HAP-1 (cell line): Measurements from ENCODE around the gene FREM3.
A peak's percentile ranks its signal among the peaks of the same experiment; 100 is the strongest.
"Not testable (repeated sequence)": the region's sequence is repeated elsewhere in the genome, so short reads cannot be mapped to it uniquely, and the experiment has no call there.

Experiments
- DNase-seq, 2 experiments: peaks; one replicate each; pipeline ENCODE4 v3.0.0-alpha.2; 2016 to 2020; ENCODE audit warnings: low spot score in 2 of 2
- H3K27me3 ChIP-seq: fragments of 250-450 bp; sonication (Bioruptor Pico); 2 replicates; pipeline ENCODE4 v1.5.1; 2020; ENCODE audit warnings: low read depth, mild to moderate bottlenecking, moderate library complexity
- H3K36me3 ChIP-seq: fragments of 250-450 bp; sonication (Bioruptor Pico); replicated peaks from 2 replicates; pipeline ENCODE4 v1.5.1; 2020; ENCODE audit warnings: mild to moderate bottlenecking
- H3K4me1 ChIP-seq: fragments of 250-450 bp; sonication (Bioruptor Pico); 2 replicates; pipeline ENCODE4 v1.5.1; 2020; ENCODE audit warnings: mild to moderate bottlenecking
- H3K4me3 ChIP-seq: fragments of 250-450 bp; sonication (Bioruptor Pico); 2 replicates; pipeline ENCODE4 v1.5.1; 2020; ENCODE audit warnings: mild to moderate bottlenecking, moderate library complexity
- H3K9me3 ChIP-seq: fragments of 250-450 bp; sonication (Bioruptor Pico); 2 replicates; pipeline ENCODE4 v1.5.1; 2020; ENCODE audit warnings: mild to moderate bottlenecking, moderate library complexity
- in situ Hi-C: fragments of 300-500 bp; cut with MboI; formaldehyde crosslinking; loops from 3 replicates; pipeline ENCODE4 v1.14.3; 2020; ENCODE audit warnings: low sequenced_read_pairs, inconsistent platforms, mixed read lengths

The FREM3 gene

DNA sequence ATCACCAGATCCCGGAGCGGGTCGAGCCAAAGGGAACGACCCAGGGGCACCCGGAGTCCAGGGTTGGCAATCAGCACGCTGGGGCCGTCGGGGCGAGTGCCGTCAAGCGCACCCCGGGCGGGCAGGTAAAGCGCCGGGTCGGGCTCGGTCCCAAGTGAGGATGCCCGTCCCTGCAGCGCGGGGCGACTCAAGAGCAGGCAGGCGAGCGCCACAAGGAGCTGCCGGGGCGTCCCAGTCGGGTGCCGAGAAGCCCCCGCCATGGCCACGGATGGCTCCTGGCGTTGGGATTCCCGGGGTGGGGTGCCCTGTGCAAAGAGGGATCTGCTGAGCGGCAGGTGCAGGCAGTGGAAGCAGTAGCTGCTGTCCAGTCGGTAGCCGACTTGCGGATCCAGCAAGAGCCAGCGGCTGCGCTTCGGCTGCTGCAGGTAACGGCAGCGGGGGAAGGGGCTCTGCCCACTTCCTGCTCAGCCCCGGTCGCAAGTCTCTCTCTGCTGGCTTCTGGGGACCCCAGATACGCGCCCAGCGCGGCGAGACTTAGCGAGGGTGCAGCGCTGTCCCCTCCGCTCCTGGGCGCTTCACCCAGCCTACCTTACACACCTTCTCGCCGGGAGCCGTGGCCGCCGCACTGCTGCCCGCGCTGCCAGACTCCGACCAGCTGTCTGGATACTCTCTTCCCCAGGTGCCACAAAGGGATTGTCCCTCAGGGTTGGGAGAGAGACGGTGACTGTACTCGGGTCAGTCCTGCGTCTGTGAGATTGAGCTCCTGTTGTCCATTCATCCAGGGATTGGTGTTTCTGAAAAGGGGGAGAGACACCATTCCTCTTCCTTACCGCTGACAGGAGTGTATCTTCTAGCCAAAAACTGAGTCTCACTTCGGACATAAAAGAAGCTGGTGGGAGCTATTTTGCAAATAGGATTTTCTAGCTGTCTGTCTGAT is at the start of gene FREM3:
Gene FREM3 (minus strand): TSS at position 260 of the 937 bp plus-strand sequence. CDS start 0 bp downstream, at position 260.
- Histone ChIP-seq H3K9me3 (no peaks in the 10 kb centered on the region), H3K4me1 (no peaks in the 10 kb centered on the region), H3K36me3 (no peaks in the 10 kb centered on the region), H3K27me3 (peaks cover 42% of the 10 kb centered on the region), H3K4me3 (peak within 1 kb of the TSS; percentile 28)
- in situ Hi-C loops = no loop called here
- peak in 1 of 2 experiments; percentile 33 for DNase-seq

DNA sequence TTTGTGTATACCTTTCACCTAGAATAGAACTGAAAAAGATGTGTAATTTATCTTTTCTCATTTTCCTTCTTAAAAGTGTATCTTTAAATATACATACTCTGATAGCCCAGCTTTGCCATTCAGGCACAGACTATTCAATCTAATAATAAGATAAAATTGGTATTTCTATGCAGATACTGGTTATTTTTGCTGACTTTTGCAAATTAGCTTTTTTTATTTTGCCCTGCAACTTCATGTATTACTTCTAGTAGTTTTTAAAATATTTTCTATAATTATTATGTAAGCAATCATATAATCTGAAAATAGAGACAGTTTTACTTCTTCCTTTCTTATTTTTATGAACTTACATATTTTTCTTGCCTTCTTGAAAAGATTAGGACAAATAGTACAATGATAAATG is 45.4 kb upstream of the FREM3 start:
- Histone ChIP-seq H3K27me3 (no peaks in the 10 kb centered on the region), H3K9me3 (no peaks in the 10 kb centered on the region), H3K4me1 (no peaks in the 10 kb centered on the region), H3K36me3 (no peaks in the 10 kb centered on the region), H3K4me3 (no peak overlapping the region)
- no peak for DNase-seq
- in situ Hi-C loops = no loop called here

GRCh38 chr4:143743591-143743990 is 43.1 kb upstream of the FREM3 start:
- DNase-seq = no peak
- Histone ChIP-seq H3K4me1 (no peaks in the 10 kb centered on the region), H3K27me3 (no peaks in the 10 kb centered on the region), H3K4me3 (no peak overlapping the region), H3K36me3 (no peaks in the 10 kb centered on the region), H3K9me3 (no peaks in the 10 kb centered on the region)
- in situ Hi-C loops = no loop called here

DNA sequence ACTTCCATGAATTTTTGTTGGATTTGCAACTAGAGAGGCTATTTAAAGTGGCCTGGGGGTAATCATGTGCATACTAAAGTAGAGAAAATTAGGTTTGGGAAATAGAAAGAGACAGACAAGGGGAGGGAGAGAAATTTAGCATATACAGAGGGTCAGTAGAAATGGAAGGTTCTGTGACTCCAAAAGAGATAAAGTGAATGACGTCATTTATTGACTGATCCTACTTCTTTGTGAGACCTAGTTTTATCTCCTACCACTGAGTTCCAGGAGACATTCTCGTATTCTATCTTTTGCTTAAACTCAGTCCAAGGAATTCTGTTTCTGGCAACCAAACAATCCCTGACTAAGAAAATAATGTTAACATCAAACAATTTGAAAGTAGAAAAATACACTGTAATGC is 42.4 kb upstream of the FREM3 start:
- no peaks in the 10 kb centered on the region for H3K9me3 ChIP-seq
- in situ Hi-C loops = no loop called here
- H3K36me3 ChIP-seq = no peaks in the 10 kb centered on the region
- DNase-seq = no peak
- H3K4me1 ChIP-seq = no peaks in the 10 kb centered on the region
- H3K4me3 ChIP-seq = no peak overlapping the region
- H3K27me3 ChIP-seq = no peaks in the 10 kb centered on the region

DNA sequence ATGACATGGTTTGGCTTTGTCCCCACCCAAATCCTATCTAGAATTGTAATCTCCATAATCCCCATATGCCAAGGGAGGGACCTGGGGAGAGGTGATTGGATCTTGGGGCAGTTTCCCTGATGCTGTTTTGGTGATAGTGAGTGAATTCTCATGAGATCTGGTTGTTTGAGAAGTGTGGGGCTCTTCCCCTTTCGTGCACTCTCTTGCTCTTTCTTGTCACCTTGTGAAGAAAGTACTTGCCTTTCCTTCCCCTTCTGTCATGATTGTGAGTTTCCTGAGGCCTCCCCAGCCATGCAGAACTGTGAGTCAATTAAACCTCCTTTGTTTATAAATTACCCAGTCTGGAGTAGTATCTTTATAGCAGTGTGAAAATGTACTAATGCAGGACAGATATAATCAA is 36.4 kb upstream of the FREM3 start:
- H3K9me3 ChIP-seq = no peaks in the 10 kb centered on the region
- H3K4me1 ChIP-seq = no peaks in the 10 kb centered on the region
- no peak overlapping the region for H3K4me3 ChIP-seq
- DNase-seq = no peak
- in situ Hi-C loops = no loop called here
- H3K27me3 ChIP-seq = no peaks in the 10 kb centered on the region
- H3K36me3 ChIP-seq = no peaks in the 10 kb centered on the region

DNA sequence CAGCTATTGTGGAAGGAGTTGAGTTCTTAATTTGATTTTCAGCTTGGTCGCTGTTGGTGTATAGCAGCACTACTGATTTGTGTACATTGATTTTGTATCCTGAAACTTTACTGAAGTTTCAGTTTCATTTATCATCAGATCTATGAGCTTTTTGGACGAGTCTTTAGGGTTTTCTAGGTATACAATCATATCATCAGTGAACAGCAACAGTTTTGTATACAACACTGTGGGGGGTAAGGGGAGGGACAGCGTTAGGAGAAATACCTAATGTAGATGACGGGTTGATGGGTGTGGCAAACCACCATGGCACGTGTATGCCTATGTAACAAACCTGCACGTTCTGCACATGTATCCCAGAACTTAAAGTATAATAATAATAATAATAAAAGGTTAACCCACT is 35.6 kb upstream of the FREM3 start:
- H3K4me3 ChIP-seq, H3K9me3 ChIP-seq, DNase-seq, H3K27me3 ChIP-seq, H3K36me3 ChIP-seq, in situ Hi-C loops, H3K4me1 ChIP-seq: not testable (repeated sequence)

GRCh38 chr4:143728166-143728565 is 27.7 kb upstream of the FREM3 start:
- H3K9me3 ChIP-seq = no peaks in the 10 kb centered on the region
- no peaks in the 10 kb centered on the region; the same call in 1 of the 2 replicates for H3K27me3 ChIP-seq
- H3K4me1 ChIP-seq = no peaks in the 10 kb centered on the region
- in situ Hi-C loops = no loop called here
- no peak for DNase-seq
- no peaks in the 10 kb centered on the region for H3K36me3 ChIP-seq
- no peak overlapping the region for H3K4me3 ChIP-seq

GRCh38 chr4:143726714-143727113 is 26.2 kb upstream of the FREM3 start:
- no peaks in the 10 kb centered on the region for H3K4me1 ChIP-seq
- H3K27me3 ChIP-seq = no peaks in the 10 kb centered on the region; the same call in 1 of the 2 replicates
- H3K4me3 ChIP-seq = no peak overlapping the region
- no peaks in the 10 kb centered on the region for H3K9me3 ChIP-seq
- DNase-seq = no peak
- H3K36me3 ChIP-seq = no peaks in the 10 kb centered on the region
- in situ Hi-C loops = no loop called here

GRCh38 chr4:143721317-143721716 is 20.8 kb upstream of the FREM3 start:
- H3K4me1 ChIP-seq = no peaks in the 10 kb centered on the region
- DNase-seq = no peak
- in situ Hi-C loops = no loop called here

GRCh38 chr4:143718748-143719147 is 18.3 kb upstream of the FREM3 start:
- H3K4me1 ChIP-seq = peaks cover 14% of the 10 kb centered on the region
- H3K27me3 ChIP-seq, in situ Hi-C loops, H3K9me3 ChIP-seq, H3K4me3 ChIP-seq, DNase-seq, H3K36me3 ChIP-seq: not testable (repeated sequence)

More at GRCh38 chr4:143721317-143721716, 20.8 kb upstream of the FREM3 start:
- no peaks in the 10 kb centered on the region for H3K9me3 ChIP-seq
- H3K27me3 ChIP-seq = no peaks in the 10 kb centered on the region; the same call in 1 of the 2 replicates
- no peak overlapping the region for H3K4me3 ChIP-seq
- H3K36me3 ChIP-seq = no peaks in the 10 kb centered on the region

DNA sequence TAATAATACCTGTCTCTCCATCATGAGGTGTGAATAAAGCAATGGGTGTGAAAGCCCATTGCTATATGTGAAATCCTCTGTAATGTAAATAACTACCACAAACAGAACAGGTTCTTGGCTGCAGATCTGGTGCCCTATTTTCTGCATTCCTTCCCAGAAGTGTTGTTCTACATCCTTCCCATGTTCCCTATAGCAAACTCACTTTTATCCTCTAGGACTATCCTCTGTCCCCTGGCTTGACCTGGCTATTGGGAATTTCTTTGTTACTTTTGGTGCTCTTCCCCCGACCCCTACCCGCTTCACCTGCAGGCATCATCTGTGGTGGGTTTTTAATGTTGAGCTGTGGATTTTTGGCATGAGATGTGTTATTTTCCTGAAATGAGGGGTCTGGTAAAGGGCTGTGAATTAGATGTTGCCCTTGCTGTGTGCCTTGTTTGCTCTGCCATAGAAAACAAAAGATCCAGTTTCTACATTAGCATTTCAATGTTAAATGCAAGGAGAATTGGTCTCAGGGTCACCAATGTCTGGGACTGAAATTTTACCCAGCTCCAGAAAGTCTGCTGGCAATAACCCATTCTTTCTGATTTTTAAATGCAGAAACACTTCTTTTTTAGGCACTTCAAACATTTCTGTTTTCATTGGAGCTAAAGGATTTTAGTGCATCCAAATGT is 13.6 kb upstream of the FREM3 start:
- in situ Hi-C loops = no loop called here
- Histone ChIP-seq H3K4me1 (peaks cover 29% of the 10 kb centered on the region), H3K27me3 (no peaks in the 10 kb centered on the region), H3K9me3 (no peaks in the 10 kb centered on the region), H3K36me3 (no peaks in the 10 kb centered on the region), H3K4me3 (no peak overlapping the region)
- peak; percentile 33 to 83 for DNase-seq

DNA sequence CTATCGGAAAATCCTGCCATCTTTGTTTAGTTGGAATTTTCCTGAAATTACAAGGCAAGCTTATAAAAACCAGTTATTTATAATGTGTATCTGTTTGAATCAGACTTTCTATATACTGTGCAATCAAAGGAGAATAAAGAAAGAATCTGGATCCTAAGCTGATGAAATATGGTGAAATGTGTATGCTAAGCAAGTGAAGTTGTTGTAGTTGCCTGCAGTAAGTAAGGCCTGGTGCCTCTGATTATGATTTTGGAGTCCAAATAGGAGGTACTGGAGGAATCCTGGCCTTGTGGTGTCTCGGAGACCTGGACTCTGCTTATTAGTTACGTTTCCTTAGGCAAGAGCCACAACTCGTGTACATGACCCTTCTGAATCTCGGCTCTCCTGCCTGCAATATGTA is 13.1 kb upstream of the FREM3 start:
- H3K27me3 ChIP-seq = no peaks in the 10 kb centered on the region
- no peak overlapping the region for H3K4me3 ChIP-seq
- in situ Hi-C loops = no loop called here
- DNase-seq = no peak
- H3K4me1 ChIP-seq = peaks cover 29% of the 10 kb centered on the region
- H3K36me3 ChIP-seq = no peaks in the 10 kb centered on the region
- H3K9me3 ChIP-seq = no peaks in the 10 kb centered on the region

DNA sequence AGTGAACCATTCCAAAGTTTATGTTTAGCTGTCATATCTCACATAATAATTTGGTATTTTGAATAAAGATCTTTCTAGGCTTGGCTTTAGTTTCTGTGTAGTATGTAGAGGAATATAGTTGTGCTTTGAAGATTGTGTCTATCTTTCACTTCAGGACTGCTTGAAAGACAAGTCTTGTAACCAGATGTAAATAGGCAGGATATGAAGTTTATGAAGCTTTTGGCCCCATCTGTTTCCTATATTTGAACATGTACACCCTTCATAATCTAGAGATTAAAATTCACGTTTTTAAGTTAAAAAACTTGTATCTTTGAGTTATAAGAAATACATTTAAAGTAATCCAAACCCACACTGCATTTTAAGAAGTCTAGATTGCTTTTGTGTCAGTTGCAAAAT is 11.7 kb upstream of the FREM3 start:
- H3K9me3 ChIP-seq = no peaks in the 10 kb centered on the region
- H3K4me3 ChIP-seq = no peak overlapping the region
- no peaks in the 10 kb centered on the region for H3K27me3 ChIP-seq
- H3K36me3 ChIP-seq = no peaks in the 10 kb centered on the region
- peaks cover 29% of the 10 kb centered on the region for H3K4me1 ChIP-seq
- DNase-seq = no peak
- in situ Hi-C loops = no loop called here

DNA sequence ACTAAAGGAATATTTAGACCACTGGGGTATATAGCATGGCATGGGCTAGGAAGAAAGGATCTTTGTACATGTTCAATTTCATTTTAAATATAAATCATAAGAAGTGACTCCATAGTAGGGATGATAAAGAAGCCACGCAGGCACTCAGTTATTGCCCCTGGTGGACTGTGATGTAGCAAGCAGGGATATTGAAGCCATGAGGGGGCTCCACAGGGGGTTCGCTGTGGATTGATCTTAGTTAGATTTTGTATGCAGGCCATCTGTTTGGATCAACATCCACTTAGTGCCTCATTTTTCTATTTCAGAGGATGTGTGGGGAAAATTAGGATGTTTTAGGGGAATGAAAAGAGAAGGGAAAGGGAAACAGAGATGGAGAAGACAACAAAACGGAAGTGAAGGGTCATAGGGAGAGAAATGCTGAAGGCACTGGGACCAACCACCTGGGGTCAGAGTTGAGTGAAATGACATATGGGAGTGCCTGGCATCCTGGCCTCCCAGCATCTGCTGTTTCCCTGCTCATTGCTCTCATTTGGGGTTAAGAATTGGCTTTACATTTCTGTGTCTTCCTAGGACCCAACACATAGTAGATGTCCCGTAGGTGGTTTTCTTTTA is 11.2 kb upstream of the FREM3 start:
- Histone ChIP-seq H3K36me3 (no peaks in the 10 kb centered on the region), H3K4me3 (no peak overlapping the region), H3K4me1 (peaks cover 29% of the 10 kb centered on the region), H3K9me3 (no peaks in the 10 kb centered on the region), H3K27me3 (no peaks in the 10 kb centered on the region)
- in situ Hi-C loops = no loop called here
- peak in 1 of 2 experiments; percentile 33 for DNase-seq
